Measurements from ENCODE around the gene CDH24. TPM values are rescaled to one million over a fixed set of nuclear protein-coding genes. Genes with fewer than 3 reads are reported as not detected.
"Not testable (repeated sequence)": the region's sequence is repeated elsewhere in the genome, so short reads cannot be mapped to it uniquely, and the experiment has no call there.

The CDH24 gene
- total and polyA plus RNA-seq, 2 of the 13 experiments (the other 11 are each of a cell fraction or from before 2014, with no cell fraction given): 0.69 to 0.99 TPM

- FAIRE-seq; H3K4me3 ChIP-seq (replicated peaks in 1 of 3; ENCODE audit: insufficient read depth in 1 of 3, low read depth in 2 of 3, low read length in 3 of 3); H3K79me2 ChIP-seq (ENCODE audit: insufficient read depth, low read length); H3K27ac ChIP-seq (ENCODE audit: extremely low read length, insufficient read depth, low read length); H3K4me2 ChIP-seq (ENCODE audit: low read depth, low read length); BruUV-seq (replicated peaks); H2AFZ ChIP-seq (ENCODE audit: low read length); ATAC-seq; H4K20me1 ChIP-seq (ENCODE audit: insufficient read depth, low read length); H3K36me3 ChIP-seq (replicated peaks in 1 of 2; ENCODE audit: control insufficient read depth in 1 of 2, insufficient read depth in 2 of 2, low read length in 2 of 2); H3K9me3 ChIP-seq (ENCODE audit: low read length); H3K27me3 ChIP-seq (ENCODE audit: control insufficient read depth in 1 of 2, insufficient read depth in 2 of 2, low read length in 2 of 2); CTCF ChIA-PET (ENCODE audit: low intra/inter-chr PET ratio, low total read pairs); intact Hi-C loops (cut with micrococcal nuclease; ENCODE audit: unreplicated experiment); DNase-seq (ENCODE audit: low spot score); H3K9ac ChIP-seq (ENCODE audit: insufficient read depth, low read depth, low read length); in situ Hi-C loops (cut with HindIII; ENCODE audit: extremely low pct_ligation_motif_present, low pct_unique_long_range_greater_than_20kb): not testable (repeated sequence)
- TF ChIP-seq ZNF704 (CRISPR knock-in tag; IDR thresholded peaks at IDR 0.05; ENCODE audit: borderline replicate concordance) (0 out of 2 replicates have a peak, but pooled peaks have one; percentile 36), NFE2L2 (IDR thresholded peaks at IDR 0.05; ENCODE audit: low read length) (0 out of 2 replicates have a peak, but pooled peaks have one; percentile 8), HIVEP1 (CRISPR knock-in tag; IDR thresholded peaks at IDR 0.05) (peak; percentile 55; the same call in 1 of the 2 replicates)
- peaks cover 36% of the 10 kb centered on the region for H3K4me1 ChIP-seq (ENCODE audit: insufficient read depth, low read length)
- 98% methylated on average over 4 of the region's 4 CpGs for WGBS (ENCODE audit: low lambda C conversion rate)
- POLR2A ChIA-PET: interaction anchor here (1.3 kb wide), 1 partner anchor 27 kb away, joined by 3 read pairs; no protein-coding TSS in a partner anchor
These were observed 53.0 kb downstream of the CDH24 start for GRCh38 chr14:23004274-23004673.

GRCh38 chr14:23002592-23002991 lies 54.7 kb downstream of the CDH24 start:
- Histone ChIP-seq H3K79me2 (ENCODE audit: insufficient read depth, low read length) (peaks cover 2% of the 10 kb centered on the region), H3K36me3 (replicated peaks in 1 of 2; ENCODE audit: control insufficient read depth in 1 of 2, insufficient read depth in 2 of 2, low read length in 2 of 2) (peaks cover 0 to 3% of the 10 kb centered on the region in 2 experiments; a peak in 1 of 5 replicates), H4K20me1 (ENCODE audit: insufficient read depth, low read length) (no peaks in the 10 kb centered on the region), H2AFZ (ENCODE audit: low read length) (no peak overlapping the region), H3K4me1 (ENCODE audit: insufficient read depth, low read length) (peaks cover 20% of the 10 kb centered on the region), H3K27ac (ENCODE audit: extremely low read length, insufficient read depth, low read length) (no peak overlapping the region), H3K4me2 (ENCODE audit: low read depth, low read length) (no peak overlapping the region), H3K4me3 (replicated peaks in 1 of 3; ENCODE audit: insufficient read depth in 1 of 3, low read depth in 2 of 3, low read length in 3 of 3) (no peak overlapping the region), H3K9ac (ENCODE audit: insufficient read depth, low read depth, low read length) (no peak overlapping the region), H3K27me3 (ENCODE audit: control insufficient read depth in 1 of 2, insufficient read depth in 2 of 2, low read length in 2 of 2) (no peaks in the 10 kb centered on the region), H3K9me3 (ENCODE audit: low read length) (no peaks in the 10 kb centered on the region)
- TF ChIP-seq ZNF121 (CRISPR knock-in tag; IDR thresholded peaks at IDR 0.05) (0 out of 2 replicates have a peak, but pooled peaks have one; percentile 50), ZNF770 (CRISPR knock-in tag; IDR thresholded peaks at IDR 0.05) (peak; percentile 57; the same call in 1 of the 2 replicates), PAWR (CRISPR knock-in tag; IDR thresholded peaks at IDR 0.05; ENCODE audit: borderline replicate concordance) (no peak)
- ATAC-seq (no peak), FAIRE-seq (no peak), DNase-seq (ENCODE audit: low spot score) (no peak)
- WGBS (ENCODE audit: low lambda C conversion rate): 98% methylated on average over 3 of the region's 3 CpGs
- intact Hi-C loops (cut with micrococcal nuclease; ENCODE audit: unreplicated experiment): no loop called here
- POLR2A ChIA-PET: interaction anchor here (2.2 to 3.1 kb wide), 2 partner anchors 16 to 26 kb away, joined by 6 to 7 read pairs; no protein-coding TSS in a partner anchor
- CTCF ChIA-PET (ENCODE audit: low intra/inter-chr PET ratio, low total read pairs): no interaction called here
- in situ Hi-C loops (cut with HindIII; ENCODE audit: extremely low pct_ligation_motif_present, low pct_unique_long_range_greater_than_20kb): no loop called here
- BruUV-seq (replicated peaks): no TSS peak
